Natural killer cell treated with Interleukin-12 subunit alpha and Interleukin-12 subunit beta and Interleukin-15 and Interleukin-18, amount 100 ng/mL, for 72 hours (primary cell): ENCODE data around the gene GABRA4. TPM values are rescaled to one million over a fixed set of nuclear protein-coding genes. Genes with fewer than 3 reads are reported as not detected.

Experiments used
- ATAC-seq, 2 donors: fragments of 150-1000 bp; cut with Tn5 transposase in 1 of 2; sonication (Bioruptor Pico), chemical (Tn5 transposase) in 1 of 2; 2 replicates each; pipeline ENCODE4 v1.10.0; 2021
- DNase-seq: peaks from one replicate; pipeline ENCODE4 v3.0.0; 2022; ENCODE audit warnings: low spot score
- H3K27ac Mint-ChIP-seq, 2 donors: 1 replicate in 1 of 2; 2 replicates in 1 of 2; pipeline ENCODE4 v1.8.0; 2022; ENCODE audit warnings: mixed read lengths in 2 of 2, mild to moderate bottlenecking in 1 of 2, moderate library complexity in 1 of 2
- H3K27me3 Mint-ChIP-seq, 2 donors: 1 replicate in 1 of 2; 2 replicates in 1 of 2; pipeline ENCODE4 v1.8.0; 2022; ENCODE audit warnings: mixed read lengths in 2 of 2
- H3K36me3 Mint-ChIP-seq: one replicate; pipeline ENCODE4 v1.8.0; 2022; ENCODE audit warnings: mixed read lengths
- H3K4me1 Mint-ChIP-seq, 2 donors: 1 replicate in 1 of 2; 2 replicates in 1 of 2; pipeline ENCODE4 v1.8.0; 2022; ENCODE audit warnings: low read depth in 2 of 2, mixed read lengths in 2 of 2, mild to moderate bottlenecking in 1 of 2
- H3K4me3 Mint-ChIP-seq: one replicate; pipeline ENCODE4 v1.8.0; 2022; ENCODE audit warnings: mixed read lengths
- H3K9me3 Mint-ChIP-seq: 2 replicates; pipeline ENCODE4 v1.8.0; 2022; ENCODE audit warnings: mixed read lengths
- total RNA-seq, 2 donors: library from RNA; stranded (reverse); gene quantifications; one replicate each; pipeline ENCODE4 v1.2.3, GENCODE V29; 2022

Gene GABRA4
- not detected for total RNA-seq

- Mint-ChIP-seq H3K4me3 (peak within 1 kb of the TSS; percentile 34), H3K4me1 (peaks cover 14 to 15% of the 10 kb centered on the region in 2 donors), H3K27me3 (peaks cover 34 to 56% of the 10 kb centered on the region in 2 donors), H3K27ac (no peak within 1 kb of the TSS), H3K36me3 (no peaks in the 10 kb centered on the region), H3K9me3 (no peaks in the 10 kb centered on the region)
- peak in 1 of 2 donors; percentile 38 for ATAC-seq
- DNase-seq = no peak
Measured at GRCh38 chr4:46993075-46994006, at the start of gene GABRA4. TSS of gene GABRA4 (minus strand) at chr4:46993581. CDS start at chr4:46993424, 157 bp downstream.

DNA sequence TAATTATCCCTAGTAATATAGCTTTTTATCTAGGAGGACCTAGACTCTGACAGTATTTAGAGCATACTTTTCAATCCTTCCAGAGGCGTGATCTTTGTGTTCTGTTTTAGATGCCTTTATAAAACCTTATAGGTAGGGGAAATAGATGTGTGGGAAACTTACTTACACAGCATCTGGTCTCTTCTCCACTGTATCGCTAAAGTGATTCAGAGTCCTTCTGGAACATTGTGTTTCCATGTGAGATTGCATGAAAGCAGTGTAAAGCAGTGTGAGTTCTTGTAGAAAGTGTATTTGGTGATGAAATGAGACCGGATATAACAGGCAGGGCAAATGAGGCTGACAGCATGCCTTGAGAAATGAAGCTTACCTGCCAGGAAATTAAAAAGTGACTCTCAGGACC, 47.4 kb upstream of the GABRA4 start:
- peaks cover 28 to 30% of the 10 kb centered on the region in 2 donors for H3K27me3 Mint-ChIP-seq
- H3K4me1 Mint-ChIP-seq = no peaks in the 10 kb centered on the region
- no peak overlapping the region for H3K27ac Mint-ChIP-seq
- no peak for ATAC-seq
- H3K9me3 Mint-ChIP-seq = no peaks in the 10 kb centered on the region
- H3K4me3 Mint-ChIP-seq = no peak overlapping the region
- no peak for DNase-seq
- H3K36me3 Mint-ChIP-seq = no peaks in the 10 kb centered on the region

DNA sequence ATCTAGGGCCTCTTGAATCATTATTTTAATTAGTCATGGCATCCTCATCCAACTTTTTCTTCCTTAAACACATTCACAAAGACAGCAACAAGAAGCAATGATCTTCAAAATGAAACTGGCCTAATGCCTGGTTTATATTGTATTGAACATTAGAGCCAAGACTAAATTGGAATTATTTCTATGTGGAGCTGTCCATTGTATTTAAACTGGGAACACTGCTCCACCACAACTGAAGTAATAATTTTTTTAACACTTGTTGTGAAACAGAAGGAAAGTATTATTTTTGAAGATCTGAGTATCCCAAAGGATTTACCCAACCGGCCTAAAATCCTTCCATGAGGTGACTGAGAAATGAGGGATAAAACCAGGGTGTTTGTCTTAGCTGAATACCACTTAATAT, 44.9 kb upstream of the GABRA4 start:
- Mint-ChIP-seq H3K36me3 (no peaks in the 10 kb centered on the region), H3K27ac (no peak overlapping the region), H3K4me1 (no peaks in the 10 kb centered on the region), H3K9me3 (no peaks in the 10 kb centered on the region), H3K4me3 (no peak overlapping the region), H3K27me3 (peaks cover 20 to 23% of the 10 kb centered on the region in 2 donors)
- no peak for DNase-seq
- ATAC-seq = no peak

- Mint-ChIP-seq H3K27me3 (peaks cover 27 to 57% of the 10 kb centered on the region in 2 donors), H3K27ac (no peak overlapping the region), H3K4me1 (peaks cover 14 to 18% of the 10 kb centered on the region in 2 donors), H3K9me3 (no peaks in the 10 kb centered on the region), H3K4me3 (peak overlapping the region; percentile 46), H3K36me3 (no peaks in the 10 kb centered on the region)
- peak; percentile 87 to 89 for ATAC-seq
- peak; percentile 73 for DNase-seq
Measured at GRCh38 chr4:47032405-47033106, 39.2 kb upstream of the GABRA4 start.

DNA sequence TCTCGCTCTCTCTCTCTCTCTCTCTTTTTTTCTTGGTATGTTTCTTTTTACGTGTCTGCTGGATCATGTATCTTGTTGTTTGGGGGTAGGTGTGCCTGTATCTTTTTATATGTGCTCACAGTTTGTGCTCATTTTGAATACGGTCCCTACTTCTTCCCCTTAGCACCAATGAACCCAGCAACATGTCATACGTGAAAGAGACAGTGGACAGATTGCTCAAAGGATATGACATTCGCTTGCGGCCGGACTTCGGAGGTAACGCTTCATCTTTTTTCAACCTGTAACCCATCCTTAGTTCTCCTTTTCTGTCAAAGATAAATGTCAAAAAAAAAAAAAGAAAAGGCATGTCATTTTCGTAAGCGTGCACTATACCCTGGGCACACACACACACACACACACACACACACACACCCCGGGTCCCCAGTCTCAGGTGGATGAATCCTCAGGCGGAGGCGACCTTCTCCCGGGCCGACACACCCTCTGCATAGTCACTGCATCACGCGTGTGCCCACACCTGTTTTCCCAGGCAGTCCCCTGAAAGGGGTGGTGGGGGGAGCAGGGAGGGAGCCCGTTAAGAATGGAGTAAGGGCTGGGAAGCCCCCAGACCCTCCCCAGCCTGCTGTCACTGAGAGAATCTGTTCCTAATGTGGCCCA, 38.5 kb upstream of the GABRA4 start:
- H3K27me3 Mint-ChIP-seq = peaks cover 27 to 57% of the 10 kb centered on the region in 2 donors
- H3K4me1 Mint-ChIP-seq = peaks cover 14 to 18% of the 10 kb centered on the region in 2 donors
- DNase-seq (no peak), ATAC-seq (peak in 1 of 2 donors; percentile 57)
- no peak overlapping the region for H3K27ac Mint-ChIP-seq
- H3K36me3 Mint-ChIP-seq = no peaks in the 10 kb centered on the region
- peak overlapping the region; percentile 46 for H3K4me3 Mint-ChIP-seq
- H3K9me3 Mint-ChIP-seq = no peaks in the 10 kb centered on the region

GRCh38 chr4:47031011-47031678, 37.8 kb upstream of the GABRA4 start, which contains the start of gene GABRB1:
TSS of gene GABRB1 (plus strand) at chr4:47031567.
- ATAC-seq (no peak), DNase-seq (no peak)
- no peak within 1 kb of the TSS for H3K27ac Mint-ChIP-seq
- H3K9me3 Mint-ChIP-seq = no peaks in the 10 kb centered on the region
- H3K4me1 Mint-ChIP-seq = peaks cover 14 to 18% of the 10 kb centered on the region in 2 donors
- peak within 1 kb of the TSS; percentile 46 for H3K4me3 Mint-ChIP-seq
- peaks cover 27 to 56% of the 10 kb centered on the region in 2 donors for H3K27me3 Mint-ChIP-seq
- H3K36me3 Mint-ChIP-seq = no peaks in the 10 kb centered on the region

GRCh38 chr4:47017494-47017893, 24.1 kb upstream of the GABRA4 start:
- H3K4me1 Mint-ChIP-seq = peaks cover 0 to 6% of the 10 kb centered on the region in 2 donors
- no peak for ATAC-seq
- no peaks in the 10 kb centered on the region for H3K36me3 Mint-ChIP-seq
- H3K27me3 Mint-ChIP-seq = peaks cover 0 to 13% of the 10 kb centered on the region in 2 donors
- H3K4me3 Mint-ChIP-seq = no peak overlapping the region
- no peak for DNase-seq
- no peaks in the 10 kb centered on the region for H3K9me3 Mint-ChIP-seq
- H3K27ac Mint-ChIP-seq = no peak overlapping the region

DNA sequence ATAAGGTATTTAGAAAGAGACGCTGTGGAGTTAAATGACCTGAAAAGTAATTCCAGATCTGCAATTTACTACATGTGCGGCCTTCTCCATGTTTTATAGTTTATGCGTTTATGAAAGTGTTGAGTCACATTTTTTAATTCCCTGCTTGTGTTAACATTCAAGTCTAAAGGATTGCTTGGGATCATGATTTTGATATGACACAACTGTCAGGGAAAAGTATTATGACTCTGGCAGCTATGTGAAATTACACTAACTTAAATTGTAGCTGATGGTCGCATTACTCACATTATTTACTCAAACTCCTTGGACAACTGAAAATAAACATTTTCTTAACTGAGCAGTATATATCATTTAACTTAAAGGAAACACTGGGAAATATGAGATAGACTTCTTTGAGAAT, 23.7 kb upstream of the GABRA4 start:
- H3K36me3 Mint-ChIP-seq = no peaks in the 10 kb centered on the region
- no peak overlapping the region for H3K27ac Mint-ChIP-seq
- no peaks in the 10 kb centered on the region for H3K9me3 Mint-ChIP-seq
- peaks cover 0 to 13% of the 10 kb centered on the region in 2 donors for H3K27me3 Mint-ChIP-seq
- ATAC-seq = no peak
- DNase-seq = no peak
- no peak overlapping the region for H3K4me3 Mint-ChIP-seq
- H3K4me1 Mint-ChIP-seq = peaks cover 0 to 6% of the 10 kb centered on the region in 2 donors

DNA sequence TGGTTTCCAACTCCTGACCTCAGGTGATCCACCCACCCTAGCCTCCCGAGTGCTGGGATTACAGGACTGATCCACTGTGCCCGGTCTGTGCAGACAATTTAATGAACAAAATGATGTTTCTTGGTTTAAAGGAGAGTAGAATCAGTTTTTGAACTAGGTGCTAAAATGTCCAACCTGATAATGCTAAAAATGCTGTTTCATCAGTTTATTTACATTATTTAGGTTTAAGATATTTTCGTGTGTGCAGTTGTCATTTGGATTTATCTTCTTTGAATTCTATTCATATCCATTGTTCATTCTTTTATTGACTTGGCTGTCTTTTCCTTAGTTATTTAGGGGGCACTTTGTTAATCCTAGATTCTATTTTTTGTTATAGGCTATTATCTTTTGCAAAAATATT, 20.0 kb upstream of the GABRA4 start:
- Mint-ChIP-seq H3K36me3 (no peaks in the 10 kb centered on the region), H3K27me3 (no peaks in the 10 kb centered on the region), H3K27ac (no peak overlapping the region), H3K4me3 (no peak overlapping the region), H3K9me3 (peaks cover 3% of the 10 kb centered on the region), H3K4me1 (peaks cover 12 to 27% of the 10 kb centered on the region in 2 donors)
- no peak for DNase-seq
- no peak for ATAC-seq

DNA sequence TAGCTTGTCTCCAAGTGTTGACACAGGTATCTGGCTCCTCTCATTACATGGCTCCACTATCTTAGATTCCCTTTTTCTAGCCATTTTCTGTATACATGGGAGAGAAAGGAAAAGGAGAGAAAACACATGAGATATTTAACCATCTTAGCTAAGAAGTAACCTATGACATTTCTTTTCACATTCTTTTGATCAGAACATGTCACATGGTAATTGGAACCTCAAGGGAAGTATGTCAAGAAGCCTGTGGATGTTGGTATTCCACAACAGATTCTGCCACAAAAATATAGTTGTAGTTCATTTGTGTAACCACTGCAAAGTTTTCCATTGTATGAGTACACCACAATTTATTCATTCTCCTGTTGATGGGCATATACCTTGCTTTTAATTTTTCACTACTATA, 19.3 kb upstream of the GABRA4 start:
- DNase-seq (no peak), ATAC-seq (no peak)
- peak overlapping the region; percentile 31 to 51 for H3K27ac Mint-ChIP-seq
- no peaks in the 10 kb centered on the region for H3K36me3 Mint-ChIP-seq
- H3K9me3 Mint-ChIP-seq = peaks cover 3% of the 10 kb centered on the region
- H3K4me3 Mint-ChIP-seq = no peak overlapping the region
- H3K4me1 Mint-ChIP-seq = peaks cover 12 to 21% of the 10 kb centered on the region in 2 donors
- no peaks in the 10 kb centered on the region for H3K27me3 Mint-ChIP-seq

GRCh38 chr4:47010912-47011446, 17.6 kb upstream of the GABRA4 start:
- Mint-ChIP-seq H3K27me3 (no peaks in the 10 kb centered on the region), H3K27ac (peak overlapping the region; percentile 76 to 92), H3K36me3 (no peaks in the 10 kb centered on the region), H3K9me3 (peaks cover 3% of the 10 kb centered on the region), H3K4me1 (peaks cover 12 to 21% of the 10 kb centered on the region in 2 donors), H3K4me3 (peak overlapping the region; percentile 74)
- DNase-seq (no peak), ATAC-seq (peak; percentile 89 to 90)

GRCh38 chr4:47010347-47010911, 17.0 kb upstream of the GABRA4 start:
- H3K4me3 Mint-ChIP-seq = peak overlapping the region; percentile 74
- ATAC-seq (peak; percentile 18 to 48), DNase-seq (no peak)
- peak overlapping the region; percentile 76 to 92 for H3K27ac Mint-ChIP-seq
- no peaks in the 10 kb centered on the region for H3K36me3 Mint-ChIP-seq
- no peaks in the 10 kb centered on the region for H3K27me3 Mint-ChIP-seq
- peaks cover 3% of the 10 kb centered on the region for H3K9me3 Mint-ChIP-seq
- H3K4me1 Mint-ChIP-seq = peaks cover 12 to 21% of the 10 kb centered on the region in 2 donors
